ENCODE measurements around the gene ATP6AP2.
"Not testable (repeated sequence)": the region's sequence is repeated elsewhere in the genome, so short reads cannot be mapped to it uniquely, and the experiment has no call there.

Gene ATP6AP2

DNA sequence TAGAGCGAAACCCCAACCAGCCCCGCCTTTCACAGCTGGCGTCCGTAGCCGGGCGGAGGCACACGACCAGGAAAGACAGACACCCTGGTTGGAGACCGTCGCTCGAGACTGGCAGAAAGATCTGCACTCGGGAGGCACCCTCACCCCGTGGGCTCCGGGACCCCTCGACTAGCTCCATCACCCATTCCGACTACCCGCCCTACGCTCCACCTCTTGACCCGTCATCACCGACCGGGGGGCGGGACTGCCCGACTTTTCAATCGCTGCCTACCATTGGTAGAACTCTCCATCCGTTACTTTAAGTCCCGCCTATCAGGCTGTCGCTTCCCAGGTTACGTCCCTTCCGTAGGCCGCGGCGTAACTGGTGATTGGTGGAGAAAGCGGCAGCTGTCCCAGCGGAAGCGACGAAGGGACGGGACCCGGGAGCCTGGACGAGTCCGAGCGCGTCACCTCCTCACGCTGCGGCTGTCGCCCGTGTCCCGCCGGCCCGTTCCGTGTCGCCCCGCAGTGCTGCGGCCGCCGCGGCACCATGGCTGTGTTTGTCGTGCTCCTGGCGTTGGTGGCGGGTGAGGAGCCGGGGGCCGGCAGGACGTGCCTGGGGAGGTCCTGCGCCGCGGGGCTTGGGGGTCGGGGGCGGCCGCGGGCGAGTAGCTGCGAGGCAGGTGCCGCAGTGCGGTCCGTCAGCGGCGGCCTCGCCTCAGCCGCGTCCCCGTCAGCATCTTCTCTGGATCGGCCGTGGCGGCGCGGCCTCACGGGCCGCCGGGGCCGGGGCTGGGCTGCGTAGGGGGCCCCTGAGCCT lies at the start of gene ATP6AP2:
Gene ATP6AP2 (plus strand): TSS at position 434 of the 799 bp plus-strand sequence. CDS start 96 bp downstream, at position 530.
- in situ Hi-C loops (cut with MboI; ENCODE audit: low sequenced_read_pairs): no loop called here

- in situ Hi-C loops (cut with MboI; ENCODE audit: low sequenced_read_pairs): no loop called here
These were observed 49.5 kb upstream of the ATP6AP2 start for GRCh38 chrX:40531056-40531826.

DNA sequence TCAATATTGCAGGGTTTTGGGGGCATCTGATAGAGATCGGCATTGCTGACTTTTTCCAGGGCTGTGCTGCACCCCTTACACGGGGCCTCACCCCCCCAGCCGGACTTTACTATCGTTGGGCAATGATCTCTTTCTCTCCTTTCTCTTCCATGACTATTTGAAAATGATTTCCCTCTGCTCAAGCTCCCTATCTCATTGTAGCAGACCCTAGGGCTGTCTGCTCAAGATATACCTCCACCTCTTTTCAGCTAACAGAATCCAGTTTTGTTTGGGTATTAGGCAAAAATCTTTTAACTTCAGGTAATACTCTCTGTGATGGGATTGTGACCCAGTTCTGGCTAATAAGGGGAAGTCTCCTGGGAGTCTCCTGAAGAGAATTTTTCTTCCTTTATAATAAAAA lies 43.5 kb upstream of the ATP6AP2 start:
- in situ Hi-C loops (cut with MboI; ENCODE audit: low sequenced_read_pairs): no loop called here

- in situ Hi-C loops (cut with MboI; ENCODE audit: low sequenced_read_pairs): no loop called here
These were observed 42.4 kb upstream of the ATP6AP2 start for GRCh38 chrX:40538406-40538805.

GRCh38 chrX:40539214-40540142 lies 41.3 kb upstream of the ATP6AP2 start:
- in situ Hi-C loops (cut with MboI; ENCODE audit: low sequenced_read_pairs): no loop called here

- in situ Hi-C loops (cut with MboI; ENCODE audit: low sequenced_read_pairs): no loop called here
These were observed 38.6 kb upstream of the ATP6AP2 start for GRCh38 chrX:40542208-40542607.

GRCh38 chrX:40542972-40543371 lies 37.8 kb upstream of the ATP6AP2 start:
- in situ Hi-C loops (cut with MboI; ENCODE audit: low sequenced_read_pairs): no loop called here

DNA sequence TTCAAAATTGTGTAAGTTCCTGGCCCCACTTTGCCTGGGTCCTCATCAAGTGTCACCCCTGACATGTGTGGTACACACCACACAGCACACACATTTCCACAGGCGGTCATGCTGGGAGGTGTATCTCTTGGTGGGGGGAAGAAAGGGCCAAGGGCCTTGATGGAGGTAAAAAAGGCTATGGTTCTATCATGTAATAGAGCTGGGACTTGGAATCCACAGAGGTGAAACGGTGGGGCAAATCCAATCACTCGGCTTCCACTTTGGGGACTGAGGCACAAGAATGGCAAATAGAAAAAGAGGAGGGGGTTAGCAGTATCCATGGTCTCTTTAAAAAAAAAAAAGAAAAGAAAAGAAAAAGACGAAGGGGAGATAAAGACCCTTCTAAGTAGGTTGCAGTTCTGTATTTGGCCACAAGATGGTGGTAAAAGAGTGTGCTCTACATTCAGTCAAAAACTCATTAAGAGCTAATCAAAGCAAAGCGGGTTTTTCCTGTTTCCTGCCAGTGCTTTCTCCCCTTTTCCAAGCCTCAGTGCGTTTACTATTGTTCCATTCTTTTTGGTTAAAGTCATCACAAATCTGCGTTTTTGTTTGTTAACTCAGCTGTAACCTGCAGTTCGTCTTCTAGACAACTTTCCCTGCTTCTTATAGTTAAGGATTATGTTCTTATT lies 37.0 kb upstream of the ATP6AP2 start:
- in situ Hi-C loops (cut with MboI; ENCODE audit: low sequenced_read_pairs): no loop called here

- in situ Hi-C loops (cut with MboI; ENCODE audit: low sequenced_read_pairs): no loop called here
These were observed 36.2 kb upstream of the ATP6AP2 start for GRCh38 chrX:40544343-40545266.

DNA sequence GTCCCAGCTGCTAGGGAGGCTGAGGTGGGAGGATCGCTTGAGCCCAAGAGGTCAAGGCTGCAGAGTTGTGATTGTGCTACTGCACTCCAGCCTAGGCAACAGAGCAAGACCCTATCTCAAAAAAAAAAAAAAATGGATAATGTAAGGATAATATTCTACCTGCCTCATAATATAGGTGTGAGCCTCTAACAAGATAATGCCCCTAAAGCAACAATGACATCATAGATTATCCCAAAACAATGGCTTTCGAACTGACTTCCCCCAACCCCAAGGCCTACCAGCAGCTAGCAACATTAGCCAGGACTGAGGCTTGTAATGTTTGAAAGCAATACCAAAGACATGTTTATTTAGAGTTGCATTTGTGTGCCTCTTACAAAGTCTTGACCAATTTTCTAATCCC lies 33.9 kb upstream of the ATP6AP2 start:
- in situ Hi-C loops (cut with MboI; ENCODE audit: low sequenced_read_pairs): no loop called here

- in situ Hi-C loops (cut with MboI; ENCODE audit: low sequenced_read_pairs): no loop called here
These were observed 30.7 kb upstream of the ATP6AP2 start for GRCh38 chrX:40550066-40550465.

- in situ Hi-C loops (cut with MboI; ENCODE audit: low sequenced_read_pairs): no loop called here
These were observed 28.0 kb upstream of the ATP6AP2 start for GRCh38 chrX:40552768-40553167.

- in situ Hi-C loops (cut with MboI; ENCODE audit: low sequenced_read_pairs): no loop called here
These were observed 22.2 kb upstream of the ATP6AP2 start for GRCh38 chrX:40558590-40558989.

- in situ Hi-C loops (cut with MboI; ENCODE audit: low sequenced_read_pairs): no loop called here
These were observed 17.0 kb upstream of the ATP6AP2 start for GRCh38 chrX:40563784-40564183.

DNA sequence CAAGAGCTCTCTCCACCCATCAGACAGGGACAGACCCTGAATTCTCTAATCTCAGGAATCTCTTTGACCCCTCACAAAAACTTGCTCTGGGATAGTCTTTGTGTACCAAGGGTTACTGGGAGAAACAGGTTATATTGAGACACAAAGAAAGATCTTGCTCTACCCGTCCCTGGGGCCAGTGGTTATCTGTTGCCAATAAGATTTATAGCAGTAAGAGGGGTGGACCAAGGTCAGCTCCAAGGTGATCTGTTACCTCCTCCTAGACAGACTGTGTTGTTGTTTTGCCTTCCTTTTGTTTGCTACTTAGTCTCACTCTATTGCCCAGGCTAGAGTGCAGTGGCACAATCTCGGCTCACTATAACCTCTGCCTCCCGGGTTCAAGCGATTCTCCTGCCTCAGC lies 16.3 kb upstream of the ATP6AP2 start:
- in situ Hi-C loops (cut with MboI; ENCODE audit: low sequenced_read_pairs): no loop called here

GRCh38 chrX:40570346-40571093 lies 10.2 kb upstream of the ATP6AP2 start:
- in situ Hi-C loops (cut with MboI; ENCODE audit: low sequenced_read_pairs): no loop called here

GRCh38 chrX:40571164-40571563 lies 9.6 kb upstream of the ATP6AP2 start:
- in situ Hi-C loops (cut with MboI; ENCODE audit: low sequenced_read_pairs): not testable (repeated sequence)

DNA sequence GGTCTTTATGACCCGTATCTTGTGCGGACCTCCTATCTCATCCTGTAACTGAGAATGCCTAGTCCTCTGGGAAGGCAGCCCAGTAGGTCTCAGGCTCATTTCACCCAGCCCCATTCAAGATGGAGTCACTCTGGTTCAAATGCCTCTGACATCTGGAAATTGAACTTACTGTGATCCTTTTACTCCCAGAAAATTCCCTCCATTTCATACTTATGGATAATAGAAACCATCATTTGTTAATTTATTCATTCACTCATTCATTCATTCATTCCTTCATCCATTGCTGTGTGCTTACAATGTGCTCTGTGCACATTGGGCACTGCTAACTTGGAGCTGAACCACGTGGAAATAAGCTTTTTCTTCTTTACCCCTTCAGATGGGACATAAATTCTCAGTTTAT lies 9.2 kb upstream of the ATP6AP2 start:
- in situ Hi-C loops (cut with MboI; ENCODE audit: low sequenced_read_pairs): no loop called here

GRCh38 chrX:40573763-40574162 lies 7.0 kb upstream of the ATP6AP2 start:
- in situ Hi-C loops (cut with MboI; ENCODE audit: low sequenced_read_pairs): no loop called here
